NCI-H1417 (cell line): Measurements from ENCODE around the gene LRR1.
A peak's percentile ranks its signal among the peaks of the same experiment; 100 is the strongest.

ENCODE experiments used
- DNase-seq, 3 experiments: peaks; one replicate each; lab custom pipeline; 2025; lab: John Stamatoyannopoulos, UW

Gene LRR1

GRCh38 chr14:49585803-49586672 lies 12.7 kb upstream of the LRR1 start, which contains the start of gene RPS29:
RPS29 (minus strand) TSS chr14:49586380; CDS start chr14:49586346, 34 bp downstream.
- DNase-seq, result peak; percentile 99 to 100 (median 99)

- peak; percentile 81 to 92 (median 85) for DNase-seq
Observed at GRCh38 chr14:49586673-49587460, 11.9 kb upstream of the LRR1 start.

GRCh38 chr14:49589387-49589786 lies 9.4 kb upstream of the LRR1 start:
- no peak for DNase-seq

- DNase-seq, result no peak
Observed at GRCh38 chr14:49593016-49593415, 5.7 kb upstream of the LRR1 start.

GRCh38 chr14:49594347-49595091 lies 4.2 kb upstream of the LRR1 start:
- no peak for DNase-seq

GRCh38 chr14:49598189-49598484 lies 603 bp upstream of the LRR1 start:
- no peak for DNase-seq

- DNase-seq, result no peak
Observed at GRCh38 chr14:49607583-49607982, 8.8 kb downstream of the LRR1 start.

GRCh38 chr14:49612251-49612650 lies 13.5 kb downstream of the LRR1 start:
- no peak for DNase-seq

GRCh38 chr14:49612671-49613070 lies 13.9 kb downstream of the LRR1 start:
- no peak for DNase-seq

- DNase-seq, result no peak
Observed at GRCh38 chr14:49614196-49614595, 15.5 kb downstream of the LRR1 start.

GRCh38 chr14:49615776-49616175 lies 17.0 kb downstream of the LRR1 start:
- no peak for DNase-seq

- DNase-seq, result no peak
Observed at GRCh38 chr14:49617852-49618519, 19.2 kb downstream of the LRR1 start.

- peak in 1 of 3 experiments; percentile 11 for DNase-seq
Observed at GRCh38 chr14:49619273-49619672, 20.5 kb downstream of the LRR1 start.

GRCh38 chr14:49619730-49620129 lies 21.0 kb downstream of the LRR1 start:
- peak in 1 of 3 experiments; percentile 70 for DNase-seq

GRCh38 chr14:49620182-49621113 lies 21.7 kb downstream of the LRR1 start, which contains the start of the genes MGAT2 and RPL36AL:
MGAT2 (plus strand) TSS chr14:49620799; CDS start chr14:49621269, 470 bp downstream.
RPL36AL (minus strand) TSS chr14:49620626; CDS start chr14:49619104, 1,522 bp downstream.
- peak; percentile 98 to 99 (median 99) for DNase-seq

GRCh38 chr14:49621114-49621881 lies 22.6 kb downstream of the LRR1 start:
- peak; percentile 53 to 97 (median 90) for DNase-seq

GRCh38 chr14:49622022-49622607 lies 23.4 kb downstream of the LRR1 start:
- DNase-seq, result peak in 1 of 3 experiments; percentile 50

GRCh38 chr14:49623387-49623786 lies 24.6 kb downstream of the LRR1 start:
- no peak for DNase-seq
